ENCODE results near the gene OSBPL3. TPM values are rescaled to one million over a fixed set of nuclear protein-coding genes. Genes with fewer than 3 reads are reported as not detected.
A peak's percentile ranks its signal among the peaks of the same experiment; 100 is the strongest.

The OSBPL3 gene
- total RNA-seq, 1 experiment from 2014 or later, result 36.8 TPM

- POLR2A ChIA-PET, result no interaction called here
- Histone ChIP-seq H3K79me2 (ENCODE audit: insufficient read depth, low read length) (peaks cover 98% of the 10 kb centered on the region), H3K9me2 (ENCODE audit: insufficient read depth) (no peaks in the 10 kb centered on the region), H3K4me1 (ENCODE audit: control insufficient read depth in 1 of 2, insufficient read depth in 2 of 2, low read length in 2 of 2) (peaks cover 21 to 34% of the 10 kb centered on the region in 2 experiments), H3K36me3 (ENCODE audit: control insufficient read depth in 1 of 2, insufficient read depth in 2 of 2, low read length in 2 of 2) (no peaks in the 10 kb centered on the region), H3K9me3 (ENCODE audit: control insufficient read depth in 1 of 2, insufficient read depth in 1 of 2, low read depth in 1 of 2, low read length in 2 of 2) (no peaks in the 10 kb centered on the region), H3K27me3 (ENCODE audit: insufficient read depth, low read length) (no peaks in the 10 kb centered on the region), H3K9ac (ENCODE audit: low read length) (no peak overlapping the region), H3K4me3 (replicated peaks in 1 of 2; ENCODE audit: low read depth in 1 of 2, low read length in 2 of 2) (no peak overlapping the region), H4K20me1 (ENCODE audit: insufficient read depth) (no peaks in the 10 kb centered on the region; the same call in 1 of the 2 replicates), H3K27ac (ENCODE audit: low read depth, low read length) (no peak overlapping the region), H3K4me2 (ENCODE audit: low read length) (0 out of 2 replicates have a peak overlapping the region, but pooled peaks have one; percentile 6), H2AFZ (ENCODE audit: low read depth, low read length, poor library complexity, severe bottlenecking) (no peak overlapping the region)
- intact Hi-C loops (cut with micrococcal nuclease), result no loop called here
- RAD21 ChIA-PET (ENCODE audit: low non-redundant PET in 1 of 2, low total read pairs in 2 of 2, uncharacterized antibody in 2 of 2, unreplicated experiment in 2 of 2), result interaction anchor here in 1 of 2 experiments (1.0 kb wide), 1 partner anchor 134 kb away, joined by 3 read pairs; no protein-coding TSS in a partner anchor
- CTCF ChIA-PET, result interaction anchor here (1.2 kb wide), 1 partner anchor 35 kb away, joined by 3 read pairs; no protein-coding TSS in a partner anchor
- DNase-seq (ENCODE audit: low read depth, low spot score), result no peak
- BruUV-seq (replicated peaks), result TSS peak; percentile 13
- no peak for TF ChIP-seq EZH2phosphoT487 (IDR thresholded peaks at IDR 0.05; ENCODE audit: borderline replicate concordance)
- TF ChIP-seq SP1 (IDR thresholded peaks at IDR 0.05; ENCODE audit: low read depth), result no peak
- TF ChIP-seq POLR2A (IDR thresholded peaks at IDR 0.05; ENCODE audit: borderline replicate concordance, extremely low read depth, insufficient read depth, insufficient read length), result no peak
- TF ChIP-seq JUND (IDR thresholded peaks at IDR 0.05), result no peak
- ATAC-seq, result no peak
Observed at GRCh38 chr7:24946467-24946866, 33.5 kb downstream of the OSBPL3 start.

GRCh38 chr7:24945899-24946298, 34.1 kb downstream of the OSBPL3 start:
- CTCF ChIA-PET, result interaction anchor here (1.2 kb wide), 1 partner anchor 36 kb away, joined by 3 read pairs; no protein-coding TSS in a partner anchor
- peak; percentile 58 for ATAC-seq
- Histone ChIP-seq H3K4me2 (ENCODE audit: low read length) (no peak overlapping the region), H3K9me2 (ENCODE audit: insufficient read depth) (no peaks in the 10 kb centered on the region), H3K36me3 (ENCODE audit: control insufficient read depth in 1 of 2, insufficient read depth in 2 of 2, low read length in 2 of 2) (no peaks in the 10 kb centered on the region), H3K9me3 (ENCODE audit: control insufficient read depth in 1 of 2, insufficient read depth in 1 of 2, low read depth in 1 of 2, low read length in 2 of 2) (no peaks in the 10 kb centered on the region), H3K9ac (ENCODE audit: low read length) (no peak overlapping the region), H3K27me3 (ENCODE audit: insufficient read depth, low read length) (no peaks in the 10 kb centered on the region), H3K4me1 (ENCODE audit: control insufficient read depth in 1 of 2, insufficient read depth in 2 of 2, low read length in 2 of 2) (peaks cover 21 to 34% of the 10 kb centered on the region in 2 experiments), H2AFZ (ENCODE audit: low read depth, low read length, poor library complexity, severe bottlenecking) (no peak overlapping the region), H3K79me2 (ENCODE audit: insufficient read depth, low read length) (peaks cover 98% of the 10 kb centered on the region), H3K27ac (ENCODE audit: low read depth, low read length) (no peak overlapping the region), H3K4me3 (replicated peaks in 1 of 2; ENCODE audit: low read depth in 1 of 2, low read length in 2 of 2) (no peak overlapping the region), H4K20me1 (ENCODE audit: insufficient read depth) (no peaks in the 10 kb centered on the region; the same call in 1 of the 2 replicates)
- no peak for DNase-seq (ENCODE audit: low read depth, low spot score)
- POLR2A ChIA-PET, result no interaction called here
- intact Hi-C loops (cut with micrococcal nuclease), result no loop called here
- TF ChIP-seq ZNF274 (IDR thresholded peaks at IDR 0.05; ENCODE audit: low read depth, low read length) (no peak), EZH2 (IDR thresholded peaks at IDR 0.05) (no peak), RAD21 (IDR thresholded peaks at IDR 0.05; ENCODE audit: low read depth) (peak; percentile 53), CBX3 (IDR thresholded peaks at IDR 0.05; ENCODE audit: low read depth) (0 out of 2 replicates have a peak, but pooled peaks have one; percentile 15), EGR1 (IDR thresholded peaks at IDR 0.05; ENCODE audit: low read depth) (no peak), YY1 (IDR thresholded peaks at IDR 0.05; ENCODE audit: extremely low read depth, insufficient replicate concordance, low read depth, low read length) (no peak), CTCF (IDR thresholded peaks at IDR 0.05 in 2 of 3, conservative IDR thresholded peaks at IDR 0.05 in 1 of 3; ENCODE audit: borderline replicate concordance in 1 of 3, insufficient read depth in 1 of 3, low read depth in 2 of 3, low read length in 2 of 3) (peak in 1 of 3 experiments; percentile 43; a peak in 1 of 6 replicates), SP1 (IDR thresholded peaks at IDR 0.05; ENCODE audit: low read depth) (no peak), JUND (IDR thresholded peaks at IDR 0.05) (no peak), SIN3A (IDR thresholded peaks at IDR 0.05; ENCODE audit: low read depth) (0 out of 2 replicates have a peak, but pooled peaks have one; percentile 27), MAX (IDR thresholded peaks at IDR 0.05) (no peak), ELF1 (IDR thresholded peaks at IDR 0.05; ENCODE audit: borderline replicate concordance, low read depth) (no peak), SRF (IDR thresholded peaks at IDR 0.05; ENCODE audit: low read depth) (no peak), CEBPB (IDR thresholded peaks at IDR 0.05; ENCODE audit: low read depth) (no peak), FOSL1 (IDR thresholded peaks at IDR 0.05; ENCODE audit: low read depth) (no peak)
- BruUV-seq (replicated peaks), result no TSS peak
- RAD21 ChIA-PET (ENCODE audit: low non-redundant PET in 1 of 2, low total read pairs in 2 of 2, uncharacterized antibody in 2 of 2, unreplicated experiment in 2 of 2), result interaction anchor here in 1 of 2 experiments (1.0 kb wide), 1 partner anchor 133 kb away, joined by 3 read pairs; no protein-coding TSS in a partner anchor

Data from HCT116 (cell line).